GM18907 (cell line): ENCODE data around the gene SPATS2L.

Source experiments
- ATAC-seq: cut with Tn5 transposase; IDR thresholded peaks from one replicate; pipeline ENCODE4 v1.9.1; 2021; ENCODE audit warnings: mild to moderate bottlenecking, moderate library complexity; ENCODE audit not compliant: unreplicated experiment

SPATS2L gene

GRCh38 chr2:200461846-200462710, 155.6 kb downstream of the SPATS2L start:
- ATAC-seq = no peak

- no peak for ATAC-seq
These were observed 157.0 kb downstream of the SPATS2L start for GRCh38 chr2:200463452-200463851.

GRCh38 chr2:200466425-200467418, 160.2 kb downstream of the SPATS2L start:
- peak; percentile 28 for ATAC-seq

- ATAC-seq = peak; percentile 32
These were observed 161.6 kb downstream of the SPATS2L start for GRCh38 chr2:200467806-200468681.

GRCh38 chr2:200469708-200470211, 163.3 kb downstream of the SPATS2L start:
- ATAC-seq = no peak

GRCh38 chr2:200470230-200470629, 163.7 kb downstream of the SPATS2L start:
- no peak for ATAC-seq

- ATAC-seq = peak; percentile 79
These were observed 164.9 kb downstream of the SPATS2L start for GRCh38 chr2:200471324-200471848.

- peak; percentile 23 for ATAC-seq
These were observed 165.6 kb downstream of the SPATS2L start for GRCh38 chr2:200471928-200472645.

- ATAC-seq = peak; percentile 30
These were observed 166.5 kb downstream of the SPATS2L start for GRCh38 chr2:200472853-200473464.

GRCh38 chr2:200475795-200476194, 169.3 kb downstream of the SPATS2L start:
- ATAC-seq = no peak

- ATAC-seq = no peak
These were observed 170.3 kb downstream of the SPATS2L start for GRCh38 chr2:200476836-200477235.

GRCh38 chr2:200477667-200478131, 171.2 kb downstream of the SPATS2L start:
- ATAC-seq = no peak

GRCh38 chr2:200479692-200480265, 173.3 kb downstream of the SPATS2L start:
- ATAC-seq = no peak

- peak; percentile 80 for ATAC-seq
These were observed 175.7 kb downstream of the SPATS2L start for GRCh38 chr2:200482194-200482593.

- ATAC-seq = peak; percentile 66
These were observed 177.3 kb downstream of the SPATS2L start for GRCh38 chr2:200483729-200484198.

GRCh38 chr2:200484934-200485333, 178.4 kb downstream of the SPATS2L start:
- no peak for ATAC-seq

- no peak for ATAC-seq
These were observed 180.0 kb downstream of the SPATS2L start for GRCh38 chr2:200486529-200486928.

GRCh38 chr2:200488169-200488568, 181.7 kb downstream of the SPATS2L start:
- no peak for ATAC-seq
